HEK293 (cell line): ENCODE data around the gene ELP6.

Experiments used
- BCL11B ChIP-seq: fragments of 450-650 bp; formaldehyde crosslinking; IDR thresholded peaks from 2 replicates; pipeline ENCODE4 v1.5.1; 2016; ENCODE audit warnings: low read depth, missing biosample characterization, missing genetic modification characterization
- ELK4 ChIP-seq: IDR thresholded peaks from 2 replicates; pipeline ENCODE4 v1.6.1; 2011; ENCODE audit warnings: mild to moderate bottlenecking, low read depth, low read length, borderline replicate concordance
- GLIS1 ChIP-seq: fragments of 450-650 bp; formaldehyde crosslinking; IDR thresholded peaks from 2 replicates; pipeline ENCODE4 v1.5.1; 2016; ENCODE audit warnings: missing biosample characterization, missing genetic modification characterization
- KLF7 ChIP-seq: fragments of 450-650 bp; formaldehyde crosslinking; IDR thresholded peaks from 2 replicates; pipeline ENCODE4 v1.5.1; 2016; ENCODE audit warnings: missing biosample characterization, missing genetic modification characterization, borderline replicate concordance
- KLF9 ChIP-seq: fragments of 450-650 bp; formaldehyde crosslinking; IDR thresholded peaks from 2 replicates; pipeline ENCODE4 v1.5.1; 2016; ENCODE audit warnings: missing biosample characterization, missing genetic modification characterization, low read depth
- MZF1 ChIP-seq: fragments of 450-650 bp; formaldehyde crosslinking; IDR thresholded peaks from 2 replicates; pipeline ENCODE4 v1.5.1; 2017; ENCODE audit warnings: missing biosample characterization, missing genetic modification characterization, borderline replicate concordance
- OVOL3 ChIP-seq: fragments of 450-650 bp; formaldehyde crosslinking; IDR thresholded peaks from 2 replicates; pipeline ENCODE4 v1.5.1; 2016; ENCODE audit warnings: missing biosample characterization, missing genetic modification characterization
- PATZ1 ChIP-seq: fragments of 450-650 bp; formaldehyde crosslinking; IDR thresholded peaks from 2 replicates; pipeline ENCODE4 v1.5.1; 2016; ENCODE audit warnings: missing biosample characterization, missing genetic modification characterization
- PRDM10 ChIP-seq: fragments of 450-650 bp; formaldehyde crosslinking; IDR thresholded peaks from 2 replicates; pipeline ENCODE4 v1.5.1; 2016; ENCODE audit warnings: missing biosample characterization, missing genetic modification characterization
- SALL2 ChIP-seq: fragments of 450-650 bp; formaldehyde crosslinking; IDR thresholded peaks from 2 replicates; pipeline ENCODE4 v1.5.0; 2017; ENCODE audit warnings: missing biosample characterization, mild to moderate bottlenecking, missing genetic modification characterization, borderline replicate concordance
- SP2 ChIP-seq: fragments of 450-650 bp; formaldehyde crosslinking; IDR thresholded peaks from 2 replicates; pipeline ENCODE4 v1.5.1; 2016; ENCODE audit warnings: missing biosample characterization, missing genetic modification characterization
- SP7 ChIP-seq: fragments of 450-650 bp; formaldehyde crosslinking; IDR thresholded peaks from 2 replicates; pipeline ENCODE4 v1.5.1; 2016; ENCODE audit warnings: missing biosample characterization, missing genetic modification characterization
- YY1 ChIP-seq: fragments of 450-650 bp; formaldehyde crosslinking; IDR thresholded peaks from 2 replicates; pipeline ENCODE4 v1.5.1; 2018; ENCODE audit warnings: missing biosample characterization, missing genetic modification characterization
- YY2 ChIP-seq: fragments of 450-650 bp; formaldehyde crosslinking; IDR thresholded peaks from 2 replicates; pipeline ENCODE4 v1.5.1; 2016; ENCODE audit warnings: missing biosample characterization, missing genetic modification characterization
- ZBTB1 ChIP-seq: fragments of 450-650 bp; formaldehyde crosslinking; IDR thresholded peaks from 2 replicates; pipeline ENCODE4 v1.5.1; 2016; ENCODE audit warnings: missing biosample characterization, missing genetic modification characterization
- ZFHX2 ChIP-seq: fragments of 450-650 bp; formaldehyde crosslinking; conservative IDR thresholded peaks from 2 replicates; pipeline ENCODE4 v1.5.1; 2016; ENCODE audit warnings: missing biosample characterization, missing genetic modification characterization
- ZNF140 ChIP-seq: fragments of 450-650 bp; formaldehyde crosslinking; IDR thresholded peaks from 2 replicates; pipeline ENCODE4 v1.5.1; 2016; ENCODE audit warnings: missing biosample characterization, missing genetic modification characterization
- ZNF24 ChIP-seq: fragments of 450-650 bp; formaldehyde crosslinking; IDR thresholded peaks from 2 replicates; pipeline ENCODE4 v1.5.1; 2016; ENCODE audit warnings: missing biosample characterization, missing genetic modification characterization
- ZNF292 ChIP-seq: fragments of 450-650 bp; formaldehyde crosslinking; IDR thresholded peaks from 2 replicates; pipeline ENCODE4 v1.5.1; 2016; ENCODE audit warnings: low read depth, missing biosample characterization, missing genetic modification characterization, borderline replicate concordance
- ZNF302 ChIP-seq: fragments of 450-650 bp; formaldehyde crosslinking; IDR thresholded peaks from 2 replicates; pipeline ENCODE4 v1.5.1; 2016; ENCODE audit warnings: missing biosample characterization, missing genetic modification characterization, low read depth
- ZNF645 ChIP-seq: fragments of 450-650 bp; formaldehyde crosslinking; IDR thresholded peaks from 2 replicates; pipeline ENCODE4; 2016; ENCODE audit warnings: missing biosample characterization, missing genetic modification characterization
- ZNF654 ChIP-seq: fragments of 450-650 bp; formaldehyde crosslinking; IDR thresholded peaks from 2 replicates; pipeline ENCODE4 v1.5.1; 2016; ENCODE audit warnings: low read depth, missing biosample characterization, missing genetic modification characterization
- ZNF776 ChIP-seq: fragments of 450-650 bp; formaldehyde crosslinking; IDR thresholded peaks from 2 replicates; pipeline ENCODE4 v1.5.0; 2017; ENCODE audit warnings: missing biosample characterization, missing genetic modification characterization, borderline replicate concordance
- ZNF792 ChIP-seq: fragments of 450-650 bp; formaldehyde crosslinking; IDR thresholded peaks from 2 replicates; pipeline ENCODE4 v1.5.1; 2016; ENCODE audit warnings: missing biosample characterization, missing genetic modification characterization
- ZSCAN30 ChIP-seq: fragments of 450-650 bp; IDR thresholded peaks from 2 replicates; pipeline ENCODE4 v1.5.1; 2018; ENCODE audit warnings: missing biosample characterization, mild to moderate bottlenecking, missing genetic modification characterization, moderate library complexity
- TF ChIP-seq, protein P1 (sequence below): fragments of 450-650 bp; formaldehyde crosslinking; IDR thresholded peaks from 2 replicates; pipeline ENCODE4 v1.5.1; 2016; ENCODE audit warnings: missing biosample characterization, missing genetic modification characterization
- TF ChIP-seq, protein P2 (sequence below): fragments of 450-650 bp; formaldehyde crosslinking; IDR thresholded peaks from 2 replicates; pipeline ENCODE4 v1.5.1; 2016; ENCODE audit warnings: missing biosample characterization, missing genetic modification characterization

The ELP6 gene

DNA sequence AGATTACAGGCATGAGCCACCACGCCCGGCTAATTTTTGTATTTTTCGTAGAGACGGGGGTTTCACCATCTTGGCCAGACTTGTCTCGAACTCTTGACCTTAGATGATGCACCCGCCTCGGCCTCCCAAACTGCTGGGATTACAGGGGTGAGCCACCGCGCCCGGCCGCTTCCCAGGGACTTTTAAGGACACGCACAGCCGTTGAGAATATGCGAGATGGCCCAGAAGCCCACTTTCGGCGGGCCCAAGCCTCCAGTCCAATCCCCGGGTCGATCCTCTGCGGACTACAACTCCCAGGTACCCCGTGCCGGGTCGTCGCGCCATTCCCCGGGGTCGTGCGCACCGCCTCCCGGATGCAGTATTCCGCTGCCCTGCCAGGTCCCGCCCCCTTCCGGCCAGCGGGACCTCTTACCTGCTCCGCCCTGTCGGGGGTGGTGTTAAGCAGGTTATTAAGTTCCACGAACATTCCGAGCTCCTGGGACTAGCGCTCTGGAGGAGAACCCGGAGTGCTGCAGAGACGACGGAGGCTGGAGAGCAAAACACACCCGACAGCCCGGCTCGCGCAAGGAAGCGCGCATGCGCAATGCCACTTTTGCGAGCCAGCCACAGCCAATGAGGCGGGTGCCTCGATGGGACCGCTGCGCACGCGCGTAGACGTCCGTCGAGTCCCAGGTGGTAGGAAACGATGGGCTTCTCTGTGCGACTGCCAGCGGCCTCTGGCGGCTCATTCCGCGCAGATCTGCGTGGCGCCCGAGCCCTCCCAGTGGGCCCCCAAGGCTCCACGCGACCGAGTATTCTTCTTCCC, at the start of gene ELP6 (continued):
- TF ChIP-seq OVOL3 (tag by site-specific recombination): peak; percentile 25; the same call in 1 of the 2 replicates
- no peak; the same call in 1 of the 2 replicates for TF ChIP-seq PATZ1
- TF ChIP-seq ZFHX2 (tag by site-specific recombination): no peak
- TF ChIP-seq ZNF292: no peak
- no peak for TF ChIP-seq SALL2 (tag by site-specific recombination)
- no peak for TF ChIP-seq ZNF140
- no peak for TF ChIP-seq BCL11B
- peak; percentile 78 for TF ChIP-seq PRDM10
- peak; percentile 94 for TF ChIP-seq SP2
- TF ChIP-seq KLF7 (tag by site-specific recombination): no peak
- no peak; the same call in none of the 2 replicates for TF ChIP-seq YY2 (tag by site-specific recombination)
- TF ChIP-seq GLIS1 (tag by site-specific recombination): peak; percentile 58
- no peak for TF ChIP-seq ZNF776
- TF ChIP-seq, protein P1, sequence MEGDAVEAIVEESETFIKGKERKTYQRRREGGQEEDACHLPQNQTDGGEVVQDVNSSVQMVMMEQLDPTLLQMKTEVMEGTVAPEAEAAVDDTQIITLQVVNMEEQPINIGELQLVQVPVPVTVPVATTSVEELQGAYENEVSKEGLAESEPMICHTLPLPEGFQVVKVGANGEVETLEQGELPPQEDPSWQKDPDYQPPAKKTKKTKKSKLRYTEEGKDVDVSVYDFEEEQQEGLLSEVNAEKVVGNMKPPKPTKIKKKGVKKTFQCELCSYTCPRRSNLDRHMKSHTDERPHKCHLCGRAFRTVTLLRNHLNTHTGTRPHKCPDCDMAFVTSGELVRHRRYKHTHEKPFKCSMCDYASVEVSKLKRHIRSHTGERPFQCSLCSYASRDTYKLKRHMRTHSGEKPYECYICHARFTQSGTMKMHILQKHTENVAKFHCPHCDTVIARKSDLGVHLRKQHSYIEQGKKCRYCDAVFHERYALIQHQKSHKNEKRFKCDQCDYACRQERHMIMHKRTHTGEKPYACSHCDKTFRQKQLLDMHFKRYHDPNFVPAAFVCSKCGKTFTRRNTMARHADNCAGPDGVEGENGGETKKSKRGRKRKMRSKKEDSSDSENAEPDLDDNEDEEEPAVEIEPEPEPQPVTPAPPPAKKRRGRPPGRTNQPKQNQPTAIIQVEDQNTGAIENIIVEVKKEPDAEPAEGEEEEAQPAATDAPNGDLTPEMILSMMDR (tag by site-specific recombination): peak; percentile 86
- TF ChIP-seq ELK4: peak; percentile 77
- TF ChIP-seq ZNF24 (tag by site-specific recombination): no peak
- no peak for TF ChIP-seq ZNF302
- TF ChIP-seq ZNF645 (tag by site-specific recombination): 0 out of 2 replicates have a peak, but pooled peaks have one; percentile 4
- TF ChIP-seq KLF9 (tag by site-specific recombination): peak; percentile 81
- TF ChIP-seq ZNF792: no peak
- TF ChIP-seq, protein P2, sequence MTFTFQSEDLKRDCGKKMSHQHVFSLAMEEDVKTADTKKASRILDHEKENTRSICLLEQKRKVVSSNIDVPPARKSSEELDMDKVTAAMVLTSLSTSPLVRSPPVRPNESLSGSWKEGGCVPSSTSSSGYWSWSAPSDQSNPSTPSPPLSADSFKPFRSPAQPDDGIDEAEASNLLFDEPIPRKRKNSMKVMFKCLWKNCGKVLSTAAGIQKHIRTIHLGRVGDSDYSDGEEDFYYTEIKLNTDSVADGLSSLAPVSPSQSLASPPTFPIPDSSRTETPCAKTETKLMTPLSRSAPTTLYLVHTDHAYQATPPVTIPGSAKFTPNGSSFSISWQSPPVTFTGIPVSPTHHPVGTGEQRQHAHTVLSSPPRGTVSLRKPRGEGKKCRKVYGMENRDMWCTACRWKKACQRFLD (tag by site-specific recombination): no peak
- TF ChIP-seq SP7 (tag by site-specific recombination): peak; percentile 26; the same call in 1 of the 2 replicates
- peak; percentile 68; the same call in 1 of the 2 replicates for TF ChIP-seq ZSCAN30 (tag by site-specific recombination)
- TF ChIP-seq ZBTB1 (tag by site-specific recombination): no peak
- TF ChIP-seq ZNF654 (tag by site-specific recombination): peak; percentile 15; the same call in 1 of the 2 replicates
- TF ChIP-seq MZF1 (tag by site-specific recombination): no peak
- peak; percentile 69 for TF ChIP-seq YY1 (tag by site-specific recombination)
